NT2/D1 (cell line): ENCODE data around the gene DDX42.
A peak's percentile ranks its signal among the peaks of the same experiment; 100 is the strongest.

Experiments used
- DNase-seq: peaks from one replicate; pipeline ENCODE4 v3.0.0-alpha.2; 2011; ENCODE audit warnings: low read depth, low spot score
- H3K27me3 ChIP-seq: 2 replicates; pipeline ENCODE4 v1.6.0; 2011; ENCODE audit warnings: mild to moderate bottlenecking; ENCODE audit not compliant: insufficient read length, insufficient read depth
- H3K36me3 ChIP-seq: 2 replicates; pipeline ENCODE4 v1.6.1; 2011; ENCODE audit warnings: mild to moderate bottlenecking, low read length, mixed read lengths; ENCODE audit not compliant: insufficient read depth, insufficient read length
- H3K4me1 ChIP-seq: 2 replicates; pipeline ENCODE4 v1.5.1; 2011; ENCODE audit not compliant: insufficient read depth, insufficient read length
- H3K4me3 ChIP-seq: 2 replicates; pipeline ENCODE4 v1.5.1; 2011; ENCODE audit warnings: low read depth; ENCODE audit not compliant: insufficient read length
- H3K9ac ChIP-seq: 2 replicates; pipeline ENCODE4 v1.6.0; 2011; ENCODE audit warnings: low read depth; ENCODE audit not compliant: insufficient read length
- H3K9me3 ChIP-seq: 2 replicates; pipeline ENCODE4 v1.5.1; 2011; ENCODE audit warnings: mild to moderate bottlenecking, low read length; ENCODE audit not compliant: insufficient read depth
- SUZ12 ChIP-seq: IDR thresholded peaks from 2 replicates; pipeline ENCODE4 v1.6.1; 2011; ENCODE audit not compliant: insufficient read length, insufficient read depth; ENCODE audit errors: extremely low read depth
- YY1 ChIP-seq: IDR thresholded peaks from 2 replicates; pipeline ENCODE4 v1.6.1; 2011; ENCODE audit not compliant: insufficient read length, insufficient read depth
- ZNF274 ChIP-seq: IDR thresholded peaks from 2 replicates; pipeline ENCODE4 v1.6.1; 2011; ENCODE audit warnings: mild to moderate bottlenecking, low read depth, low read length

Gene DDX42

GRCh38 chr17:63766754-63767153 lies 7.2 kb upstream of the DDX42 start:
- Histone ChIP-seq H3K9me3 (no peaks in the 10 kb centered on the region), H3K4me3 (no peak overlapping the region), H3K27me3 (no peaks in the 10 kb centered on the region), H3K4me1 (no peaks in the 10 kb centered on the region), H3K9ac (no peak overlapping the region), H3K36me3 (peaks cover 67% of the 10 kb centered on the region)
- TF ChIP-seq SUZ12 = no peak
- TF ChIP-seq ZNF274 = no peak
- no peak for TF ChIP-seq YY1
- DNase-seq = no peak

GRCh38 chr17:63768433-63768832 lies 5.5 kb upstream of the DDX42 start:
- no peak for TF ChIP-seq ZNF274
- no peak for TF ChIP-seq YY1
- no peak for TF ChIP-seq SUZ12
- H3K9ac ChIP-seq = no peak overlapping the region
- H3K4me3 ChIP-seq = no peak overlapping the region
- peaks cover 52% of the 10 kb centered on the region for H3K36me3 ChIP-seq
- no peaks in the 10 kb centered on the region for H3K9me3 ChIP-seq
- DNase-seq = no peak
- no peaks in the 10 kb centered on the region for H3K4me1 ChIP-seq
- no peaks in the 10 kb centered on the region for H3K27me3 ChIP-seq

- H3K9ac ChIP-seq = peak overlapping the region; percentile 98
- no peaks in the 10 kb centered on the region for H3K9me3 ChIP-seq
- H3K4me1 ChIP-seq = peaks cover 5% of the 10 kb centered on the region
- DNase-seq = no peak
- no peaks in the 10 kb centered on the region for H3K27me3 ChIP-seq
- peaks cover 50% of the 10 kb centered on the region for H3K36me3 ChIP-seq
- H3K4me3 ChIP-seq = peak overlapping the region; percentile 91
- TF ChIP-seq YY1 = no peak
- TF ChIP-seq SUZ12 = no peak
- no peak for TF ChIP-seq ZNF274
Observed at GRCh38 chr17:63772801-63773271, 1.1 kb upstream of the DDX42 start.

DNA sequence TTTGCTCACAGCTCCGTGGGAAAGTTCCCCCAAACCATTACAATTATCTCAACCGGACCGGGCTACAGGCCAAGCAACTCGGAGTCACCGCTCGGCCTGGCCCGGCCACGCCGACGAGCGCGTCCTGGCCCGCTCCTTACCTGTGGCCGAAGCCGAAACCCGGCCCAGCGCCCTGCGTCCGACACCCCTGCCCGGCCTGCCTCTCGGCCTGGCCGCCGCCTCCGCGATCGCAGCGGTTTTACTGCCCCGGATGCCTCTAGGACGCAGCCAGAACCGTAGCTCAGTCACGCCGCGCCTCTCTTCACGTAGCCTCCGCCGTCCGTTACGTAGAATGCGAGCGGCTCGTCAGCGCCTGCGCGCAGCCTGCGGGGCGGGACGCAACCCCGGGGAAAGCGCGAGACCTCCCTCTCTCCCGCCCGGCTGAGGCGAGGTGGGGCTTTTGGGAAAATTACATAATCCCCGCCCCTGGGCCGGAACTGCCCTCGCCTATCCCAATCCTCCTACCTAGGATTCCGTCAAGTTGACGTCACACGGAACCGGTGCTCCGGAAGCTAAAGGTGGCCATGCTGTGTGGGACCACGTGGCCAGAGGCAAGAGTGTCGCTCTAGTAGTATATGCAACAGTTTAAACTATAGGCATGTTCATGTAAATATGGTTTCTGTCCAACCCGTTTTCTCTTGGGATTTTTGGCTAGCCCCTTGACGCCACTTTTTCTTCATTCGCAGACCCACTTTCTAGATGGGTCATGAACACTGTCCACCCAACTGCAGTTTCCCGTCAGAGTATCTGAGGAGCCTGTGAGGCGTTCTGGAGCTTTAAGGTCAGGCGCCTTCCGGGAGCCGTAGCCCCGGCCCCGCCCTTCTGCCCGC lies 464 bp upstream of the DDX42 start, which contains the start of gene CCDC47:
CCDC47 (minus strand) TSS at position 326 of the 869 bp plus-strand sequence. CDS start 7,422 bp downstream, outside the sequence.
- TF ChIP-seq YY1 (peak; percentile 87), SUZ12 (no peak)
- peak within 1 kb of the TSS; percentile 91 for H3K4me3 ChIP-seq
- peak within 1 kb of the TSS; percentile 98 for H3K9ac ChIP-seq
- peaks cover 5% of the 10 kb centered on the region for H3K4me1 ChIP-seq
- H3K27me3 ChIP-seq = no peaks in the 10 kb centered on the region
- no peaks in the 10 kb centered on the region for H3K9me3 ChIP-seq
- peak; percentile 96 for DNase-seq
- H3K36me3 ChIP-seq = peaks cover 54% of the 10 kb centered on the region

GRCh38 chr17:63774969-63775265 lies 947 bp downstream of the DDX42 start:
- peak overlapping the region; percentile 77 for H3K4me3 ChIP-seq
- H3K9ac ChIP-seq = peak overlapping the region; percentile 94
- TF ChIP-seq SUZ12 (no peak), YY1 (no peak), ZNF274 (no peak)
- H3K4me1 ChIP-seq = peaks cover 5% of the 10 kb centered on the region
- H3K9me3 ChIP-seq = no peaks in the 10 kb centered on the region
- DNase-seq = no peak
- H3K27me3 ChIP-seq = no peaks in the 10 kb centered on the region
- peaks cover 60% of the 10 kb centered on the region for H3K36me3 ChIP-seq

DNA sequence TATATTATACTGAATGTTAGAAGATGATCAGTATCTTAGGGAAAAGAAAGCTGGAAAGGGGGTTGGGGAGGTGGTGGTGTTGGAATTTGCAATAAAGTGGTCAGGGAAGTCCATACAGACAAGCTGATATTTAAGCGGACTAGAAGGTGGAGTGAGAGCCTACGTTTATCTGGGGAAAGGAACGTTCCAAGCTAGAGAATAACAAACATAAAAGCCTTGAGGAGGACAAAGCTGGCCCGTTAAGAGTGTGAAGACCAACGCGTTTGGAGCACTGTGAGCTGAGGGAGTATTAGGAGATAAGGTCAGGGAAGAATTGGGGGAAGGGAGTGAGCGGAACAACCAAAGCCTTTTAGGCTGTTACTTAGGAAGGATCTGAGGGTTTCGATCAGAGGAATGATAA lies 1.4 kb downstream of the DDX42 start:
- Histone ChIP-seq H3K4me1 (peaks cover 5% of the 10 kb centered on the region), H3K9me3 (no peaks in the 10 kb centered on the region), H3K9ac (peak overlapping the region; percentile 94), H3K27me3 (no peaks in the 10 kb centered on the region), H3K4me3 (peak overlapping the region; percentile 77), H3K36me3 (peaks cover 58% of the 10 kb centered on the region)
- no peak for TF ChIP-seq YY1
- TF ChIP-seq SUZ12 = no peak
- TF ChIP-seq ZNF274 = no peak
- no peak for DNase-seq

GRCh38 chr17:63780507-63780906 lies 6.5 kb downstream of the DDX42 start:
- H3K9ac ChIP-seq = no peak overlapping the region
- DNase-seq = no peak

More at GRCh38 chr17:63780507-63780906, 6.5 kb downstream of the DDX42 start:
- Histone ChIP-seq H3K9me3 (no peaks in the 10 kb centered on the region), H3K27me3 (no peaks in the 10 kb centered on the region), H3K36me3 (peaks cover 77% of the 10 kb centered on the region), H3K4me3 (no peak overlapping the region), H3K4me1 (peaks cover 5% of the 10 kb centered on the region)
- TF ChIP-seq YY1 = no peak
- no peak for TF ChIP-seq ZNF274
- TF ChIP-seq SUZ12 = no peak
